Testis (tissue), 2 donors: ENCODE measurements around the gene PACSIN1.

Experiments
- POLR2A ChIP-seq: fragments of 450-650 bp; IDR thresholded peaks from one replicate; pipeline ENCODE4 v1.6.1; 2017; ENCODE audit warnings: antibody characterized with exemption, mild to moderate bottlenecking, moderate library complexity
- TF ChIP-seq, protein P1 (sequence below), 3 experiments: fragments of 450-650 bp in 2 of 3; fragments of 200-600 bp in 1 of 3; sonication (generic) in 1 of 3; IDR thresholded peaks; one replicate each; pipeline ENCODE4 v1.5.1; 2016 to 2019; ENCODE audit warnings: antibody characterized with exemption in 3 of 3, mild to moderate bottlenecking in 2 of 3, moderate library complexity in 1 of 3

DNA sequence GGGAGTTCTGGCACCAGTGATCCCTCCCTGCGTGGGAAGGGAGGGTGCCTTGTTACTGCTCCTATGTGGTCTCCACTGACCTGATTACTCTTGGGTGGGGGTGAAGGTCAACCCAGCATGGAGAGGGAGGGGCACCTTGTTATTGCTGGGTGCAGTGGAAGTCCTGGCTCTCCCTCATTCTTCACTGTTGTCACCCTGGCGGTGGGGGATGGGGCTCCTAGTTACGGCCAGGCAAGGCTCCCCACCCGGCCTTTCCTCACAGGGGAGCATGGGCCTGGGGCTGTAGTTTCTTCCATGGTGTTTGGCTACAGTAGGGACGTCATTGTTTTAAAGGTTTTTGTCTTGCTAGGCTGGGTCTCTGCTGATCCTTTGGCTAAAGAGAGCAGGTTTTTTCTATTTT is 40.8 kb downstream of the PACSIN1 start:
- no peak for TF ChIP-seq POLR2A
- TF ChIP-seq, protein P1, sequence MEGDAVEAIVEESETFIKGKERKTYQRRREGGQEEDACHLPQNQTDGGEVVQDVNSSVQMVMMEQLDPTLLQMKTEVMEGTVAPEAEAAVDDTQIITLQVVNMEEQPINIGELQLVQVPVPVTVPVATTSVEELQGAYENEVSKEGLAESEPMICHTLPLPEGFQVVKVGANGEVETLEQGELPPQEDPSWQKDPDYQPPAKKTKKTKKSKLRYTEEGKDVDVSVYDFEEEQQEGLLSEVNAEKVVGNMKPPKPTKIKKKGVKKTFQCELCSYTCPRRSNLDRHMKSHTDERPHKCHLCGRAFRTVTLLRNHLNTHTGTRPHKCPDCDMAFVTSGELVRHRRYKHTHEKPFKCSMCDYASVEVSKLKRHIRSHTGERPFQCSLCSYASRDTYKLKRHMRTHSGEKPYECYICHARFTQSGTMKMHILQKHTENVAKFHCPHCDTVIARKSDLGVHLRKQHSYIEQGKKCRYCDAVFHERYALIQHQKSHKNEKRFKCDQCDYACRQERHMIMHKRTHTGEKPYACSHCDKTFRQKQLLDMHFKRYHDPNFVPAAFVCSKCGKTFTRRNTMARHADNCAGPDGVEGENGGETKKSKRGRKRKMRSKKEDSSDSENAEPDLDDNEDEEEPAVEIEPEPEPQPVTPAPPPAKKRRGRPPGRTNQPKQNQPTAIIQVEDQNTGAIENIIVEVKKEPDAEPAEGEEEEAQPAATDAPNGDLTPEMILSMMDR (IDR thresholded peaks at IDR 0.05) = no peak
